IMR-90 (cell line): ENCODE results near the gene SLC3A2. TPM values are rescaled to one million over a fixed set of nuclear protein-coding genes. Genes with fewer than 3 reads are reported as not detected.
A peak's percentile ranks its signal among the peaks of the same experiment; 100 is the strongest.

ENCODE experiments used
- ATAC-seq: fragments of 200-7000 bp; cut with Tn5 transposase; 2 replicates; pipeline ENCODE4 v1.9.1; 2020; ENCODE audit warnings: low read depth, mild to moderate bottlenecking, moderate library complexity
- BruUV-seq: library from RNA; stranded (reverse); fragments of 400-500 nt; replicated peaks from 2 replicates; lab custom pipeline; 2021; lab: Mats Ljungman, UMichigan
- CTCF ChIA-PET: fragments of 300-600 bp; formaldehyde crosslinking; extraction: SDS; loops from one replicate; lab custom pipeline; 2021; ENCODE audit warnings: antibody characterized with exemption; lab: Yijun Ruan, JAX
- POLR2A ChIA-PET: fragments of 300-600 bp; sonication (Branson Sonifier 250); formaldehyde crosslinking; loops from one replicate; lab custom pipeline; 2022; ENCODE audit warnings: antibody characterized with exemption; ENCODE audit not compliant: unreplicated experiment; lab: Charles Lee
- DNase-seq: peaks from one replicate; pipeline ENCODE4 v3.0.0; 2013
- H2AFZ ChIP-seq: replicated peaks from 2 replicates; pipeline ENCODE3; 2013; ENCODE audit warnings: low read length, mild to moderate bottlenecking; ENCODE audit not compliant: poor library complexity
- H2AK5ac ChIP-seq: 2 replicates; pipeline ENCODE4 v1.6.1; 2013; ENCODE audit warnings: low read depth, low read length, inconsistent platforms
- H2AK9ac ChIP-seq: replicated peaks from 2 replicates; pipeline ENCODE3; 2013; ENCODE audit warnings: mild to moderate bottlenecking, low read depth, low read length, moderate library complexity; ENCODE audit not compliant: poor library complexity
- H2BK120ac ChIP-seq: 2 replicates; pipeline ENCODE4 v1.6.1; 2013; ENCODE audit warnings: low read depth, low read length, inconsistent platforms
- H2BK15ac ChIP-seq: 3 replicates; pipeline ENCODE4 v1.6.1; 2013; ENCODE audit warnings: low read depth, low read length, inconsistent platforms
- H2BK20ac ChIP-seq: 2 replicates; pipeline ENCODE4 v1.6.1; 2013; ENCODE audit warnings: low read depth, mild to moderate bottlenecking, inconsistent platforms, low read length, moderate library complexity
- H2BK5ac ChIP-seq: 2 replicates; pipeline ENCODE4 v1.6.1; 2013; ENCODE audit warnings: mild to moderate bottlenecking, low read depth, low read length, inconsistent platforms; ENCODE audit not compliant: poor library complexity, severe bottlenecking
- H3K14ac ChIP-seq: replicated peaks from 2 replicates; pipeline ENCODE4 v1.6.1; 2013; ENCODE audit warnings: low read depth, low read length, inconsistent platforms
- H3K18ac ChIP-seq: 2 replicates; pipeline ENCODE4 v1.6.1; 2013; ENCODE audit warnings: low read depth, low read length, control low read depth
- H3K23ac ChIP-seq: 2 replicates; pipeline ENCODE4 v1.6.1; 2013; ENCODE audit warnings: low read depth, low read length, inconsistent platforms
- H3K27ac ChIP-seq: 2 replicates; pipeline ENCODE4 v1.5.1; 2013; ENCODE audit warnings: mild to moderate bottlenecking, control low read depth, low read length; ENCODE audit not compliant: insufficient read depth
- H3K27me3 ChIP-seq: 2 replicates; pipeline ENCODE4 v1.6.1; 2013; ENCODE audit warnings: low read length; ENCODE audit not compliant: control insufficient read depth, insufficient read depth
- H3K36me3 ChIP-seq: 2 replicates; pipeline ENCODE4 v1.6.1; 2013; ENCODE audit warnings: low read length, mixed read lengths; ENCODE audit not compliant: control insufficient read depth, insufficient read depth
- H3K4ac ChIP-seq: 2 replicates; pipeline ENCODE4 v1.6.1; 2013; ENCODE audit warnings: low read depth, low read length, inconsistent platforms
- H3K4me1 ChIP-seq: 2 replicates; pipeline ENCODE4 v1.6.1; 2013; ENCODE audit warnings: low read length, mixed read lengths; ENCODE audit not compliant: control insufficient read depth, insufficient read depth
- H3K4me2 ChIP-seq: 2 replicates; pipeline ENCODE4 v1.6.1; 2013; ENCODE audit warnings: low read depth, mild to moderate bottlenecking, control low read depth, low read length, moderate library complexity
- H3K4me3 ChIP-seq: 2 replicates; pipeline ENCODE4 v1.5.1; 2013; ENCODE audit warnings: low read depth, mild to moderate bottlenecking, control low read depth, low read length, moderate library complexity; ENCODE audit not compliant: insufficient read depth
- H3K56ac ChIP-seq: 2 replicates; pipeline ENCODE4 v1.6.1; 2013; ENCODE audit warnings: low read length, inconsistent platforms; ENCODE audit not compliant: insufficient read depth; ENCODE audit errors: extremely low read depth
- H3K79me1 ChIP-seq, 2 experiments: 2 replicates each; pipeline ENCODE4 v1.6.1; 2013; ENCODE audit warnings: low read length in 2 of 2, inconsistent platforms in 1 of 2, low read depth in 1 of 2
- H3K9ac ChIP-seq: 2 replicates; pipeline ENCODE4 v1.6.1; 2013; ENCODE audit warnings: low read depth, low read length, control low read depth
- H3K9me1 ChIP-seq: 2 replicates; pipeline ENCODE4 v1.6.1; 2013; ENCODE audit warnings: low read length, inconsistent platforms; ENCODE audit not compliant: insufficient read depth
- H3K9me3 ChIP-seq: 2 replicates; pipeline ENCODE4 v1.6.1; 2013; ENCODE audit warnings: low read length; ENCODE audit not compliant: control insufficient read depth, insufficient read depth
- H4K20me1 ChIP-seq: 2 replicates; pipeline ENCODE4 v1.6.1; 2013; ENCODE audit warnings: low read length, inconsistent platforms; ENCODE audit not compliant: insufficient read depth
- H4K5ac ChIP-seq: 2 replicates; pipeline ENCODE4 v1.6.1; 2013; ENCODE audit warnings: mild to moderate bottlenecking, low read depth, low read length, control low read depth
- H4K8ac ChIP-seq, 2 experiments: 2 replicates each; pipeline ENCODE4 v1.6.1; 2013; ENCODE audit warnings: low read depth in 2 of 2, low read length in 2 of 2, control low read depth in 1 of 2, inconsistent platforms in 1 of 2
- H4K91ac ChIP-seq: 2 replicates; pipeline ENCODE4 v1.6.1; 2013; ENCODE audit warnings: low read depth, low read length, inconsistent platforms; ENCODE audit not compliant: insufficient read depth
- BHLHE40 ChIP-seq: fragments of 150-350 bp; IDR thresholded peaks from 2 replicates; pipeline ENCODE4 v1.6.1; 2016; ENCODE audit warnings: mild to moderate bottlenecking, low read depth, low read length
- CEBPB ChIP-seq: IDR thresholded peaks from 2 replicates; pipeline ENCODE4 v1.6.1; 2012; ENCODE audit warnings: low read depth, low read length, improper control_type of control experiment
- CHD1 ChIP-seq: IDR thresholded peaks from 2 replicates; pipeline ENCODE4 v1.6.1; 2012; ENCODE audit warnings: low read depth, low read length, improper control_type of control experiment
- CTCF ChIP-seq: conservative IDR thresholded peaks from 2 replicates; pipeline ENCODE4 v1.5.1; 2012; ENCODE audit warnings: mild to moderate bottlenecking, low read depth, low read length, improper control_type of control experiment
- ELK1 ChIP-seq: fragments of 150-350 bp; IDR thresholded peaks from 2 replicates; pipeline ENCODE4 v1.6.1; 2016; ENCODE audit warnings: low read depth, mild to moderate bottlenecking, low read length, moderate library complexity, borderline replicate concordance
- FOS ChIP-seq: fragments of 150-350 bp; IDR thresholded peaks from 2 replicates; pipeline ENCODE4 v1.6.1; 2016; ENCODE audit warnings: low read depth, low read length
- MAFK ChIP-seq: IDR thresholded peaks from 2 replicates; pipeline ENCODE4 v1.6.1; 2012; ENCODE audit warnings: low read depth, low read length, improper control_type of control experiment
- MAZ ChIP-seq: IDR thresholded peaks from 2 replicates; pipeline ENCODE4 v1.6.1; 2012; ENCODE audit warnings: low read depth, mild to moderate bottlenecking, low read length, improper control_type of control experiment, moderate library complexity, borderline replicate concordance
- MXI1 ChIP-seq: IDR thresholded peaks from 2 replicates; pipeline ENCODE4 v1.6.1; 2012; ENCODE audit warnings: low read depth, mild to moderate bottlenecking, low read length, moderate library complexity, borderline replicate concordance
- NFE2L2 ChIP-seq: fragments of 150-350 bp; IDR thresholded peaks from 2 replicates; pipeline ENCODE4 v1.6.1; 2016; ENCODE audit warnings: low read depth, mild to moderate bottlenecking, low read length
- POLR2A ChIP-seq: IDR thresholded peaks from 2 replicates; pipeline ENCODE4 v1.6.1; 2012; ENCODE audit warnings: mild to moderate bottlenecking, low read depth, low read length
- RCOR1 ChIP-seq: IDR thresholded peaks from 2 replicates; pipeline ENCODE4 v1.6.1; 2012; ENCODE audit warnings: mild to moderate bottlenecking, low read length, improper control_type of control experiment; ENCODE audit not compliant: insufficient replicate concordance
- RFX5 ChIP-seq: IDR thresholded peaks from 2 replicates; pipeline ENCODE4 v1.8.0; 2012; ENCODE audit warnings: low read depth, mild to moderate bottlenecking, low read length, moderate library complexity
- SMC3 ChIP-seq: fragments of 150-350 bp; IDR thresholded peaks from 2 replicates; pipeline ENCODE4 v1.6.1; 2016; ENCODE audit warnings: low read depth, mild to moderate bottlenecking, antibody characterized with exemption, low read length, moderate library complexity
- USF2 ChIP-seq: fragments of 150-350 bp; IDR thresholded peaks from 2 replicates; pipeline ENCODE4 v1.6.1; 2017; ENCODE audit warnings: mild to moderate bottlenecking, antibody characterized with exemption, low read length, low read depth
- dilution Hi-C: fragments of 300-500 bp; cut with HindIII; formaldehyde crosslinking; loops from one replicate; pipeline ENCODE4 v1.14.3; 2018; ENCODE audit warnings: low sequenced_read_pairs; ENCODE audit not compliant: unreplicated experiment
- in situ Hi-C: fragments of 300-500 bp; cut with MboI; formaldehyde crosslinking; loops from 3 replicates; pipeline ENCODE4 v1.14.3; 2019; ENCODE audit warnings: low sequenced_read_pairs, inconsistent platforms, mixed read lengths
- intact Hi-C: fragments of 100-400 bp; cut with micrococcal nuclease; formaldehyde crosslinking; loops from 2 replicates; pipeline ENCODE4 v1.10.0; 2022
- polyA plus RNA-seq, 3 experiments: library from polyadenylated mRNA; depleted of rRNA; stranded (reverse); fragments of >200 nt; gene quantifications; 2 replicates each; pipeline ENCODE4 v1.2.3, GENCODE V29; 2012; ENCODE audit warnings: low replicate concordance in 1 of 3
- total RNA-seq: library from RNA; depleted of rRNA; stranded (reverse); fragments of >200 nt; gene quantifications from 2 replicates; pipeline ENCODE4 v1.2.3, GENCODE V29; 2012

The SLC3A2 gene
- total and polyA plus RNA-seq, 2 of the 4 experiments (the other 2 are of a cell fraction) = 140 to 239 TPM

- H3K4me1 ChIP-seq = peaks cover 2% of the 10 kb centered on the region; the same call in 1 of the 2 replicates
- dilution Hi-C loops = no loop called here
- H2BK20ac ChIP-seq = no peak overlapping the region
- no peak overlapping the region for H2AK5ac ChIP-seq
- no peak overlapping the region for H4K8ac ChIP-seq
- DNase-seq = no peak
- H3K36me3 ChIP-seq = peaks cover 30% of the 10 kb centered on the region
- H3K79me1 ChIP-seq = peaks cover 20 to 50% of the 10 kb centered on the region in 2 experiments
- in situ Hi-C loops = loop anchor here (25.0 kb wide), 1 partner anchor 465 kb away; no protein-coding TSS in a partner anchor
- no peak overlapping the region for H2BK5ac ChIP-seq
- no peak overlapping the region for H2AK9ac ChIP-seq
- intact Hi-C loops = no loop called here
- H2AFZ ChIP-seq = no peak overlapping the region
- H3K4me3 ChIP-seq = no peak overlapping the region
- no peak overlapping the region for H2BK15ac ChIP-seq
- H4K5ac ChIP-seq = no peak overlapping the region
- H3K9me3 ChIP-seq = no peaks in the 10 kb centered on the region
- no peak overlapping the region for H3K4me2 ChIP-seq
- H3K9me1 ChIP-seq = 0 out of 2 replicates have a peak, but pooled peaks cover 4% of the 10 kb centered on the region
- no peak overlapping the region for H3K18ac ChIP-seq
- no peaks in the 10 kb centered on the region for H3K27me3 ChIP-seq
- H3K9ac ChIP-seq = no peak overlapping the region
- H3K27ac ChIP-seq = no peak overlapping the region
- CTCF ChIA-PET = no interaction called here
- no peak overlapping the region for H4K91ac ChIP-seq
- no peak for ATAC-seq
- H4K20me1 ChIP-seq = peaks cover 42% of the 10 kb centered on the region
- no TSS peak for BruUV-seq
- TF ChIP-seq SMC3 (no peak), ELK1 (no peak), FOS (no peak), CEBPB (no peak), MXI1 (no peak), USF2 (no peak), POLR2A (no peak), RFX5 (no peak), MAZ (no peak), NFE2L2 (no peak), CTCF (no peak), CHD1 (no peak), BHLHE40 (no peak), MAFK (no peak), RCOR1 (no peak)
- 0 out of 2 replicates have a peak overlapping the region, but pooled peaks have one; percentile 70 for H3K23ac ChIP-seq
- H3K4ac ChIP-seq = no peak overlapping the region
- H3K56ac ChIP-seq = no peak overlapping the region
- H2BK120ac ChIP-seq = no peak overlapping the region
- no peak overlapping the region for H3K14ac ChIP-seq
- POLR2A ChIA-PET = no interaction called here
Observed at GRCh38 chr11:62852523-62853188, 28.0 kb upstream of the SLC3A2 start.
